Right lobe of liver (tissue), 4 donors: ENCODE measurements around the gene STIL.

Experiments
- CTCF ChIP-seq, 4 donors: fragments of 200-600 bp in 3 of 4; fragments of 450-650 bp in 1 of 4; IDR thresholded peaks; one replicate each; pipeline versions ENCODE4 v1.5.1 to v1.8.0; 2016 to 2022; ENCODE audit warnings: antibody characterized with exemption in 4 of 4, mild to moderate bottlenecking in 2 of 4
- POLR2A ChIP-seq: fragments of 450-650 bp; IDR thresholded peaks from one replicate; pipeline ENCODE4 v1.6.1; 2017; ENCODE audit warnings: antibody characterized with exemption, mild to moderate bottlenecking
- donor health status: DM: no; HTN: no; CAD: no.
- donor health status: DM: no; HTN: no; CAD: no.
- donor health status: DM: no; HTN: yes; CAD: no.

GRCh38 chr1:47209725-47210325, 104.1 kb downstream of the STIL start:
- TF ChIP-seq CTCF (IDR thresholded peaks at IDR 0.05), result no peak
- TF ChIP-seq POLR2A, result no peak
